HTR-8/SVneo (cell line): ENCODE results near the gene TGIF1.

ENCODE experiments used
- DNase-seq: peaks from one replicate; pipeline ENCODE4 v3.0.0; 2011; ENCODE audit warnings: low spot score, mixed read lengths; ENCODE audit not compliant: insufficient read length
- FAIRE-seq: peaks from 2 replicates; lab custom pipeline; 2011; peaks lifted over from hg19 to GRCh38; lab: Jason Lieb, UNC

TGIF1 gene

DNA sequence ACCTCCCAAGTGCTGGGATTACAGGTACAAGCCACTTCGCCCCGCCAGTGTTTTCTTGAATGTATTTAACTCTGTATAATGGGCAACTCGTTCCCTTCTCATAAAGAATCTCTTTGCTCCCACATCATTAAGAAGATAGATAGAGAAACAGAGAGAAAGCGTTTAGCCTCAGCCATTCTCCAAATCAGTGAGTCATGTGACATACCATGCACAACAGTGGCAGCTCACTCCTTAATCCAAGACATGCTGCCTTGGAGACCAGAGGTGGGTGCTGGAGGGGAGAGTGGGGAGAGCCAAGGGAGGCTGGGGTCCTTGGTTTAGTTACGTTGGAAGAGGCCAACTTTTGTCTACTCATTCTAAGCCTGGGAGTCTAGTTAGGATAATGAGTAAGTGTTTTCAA is 54.7 kb downstream of the TGIF1 start:
- DNase-seq (no peak), FAIRE-seq (no peak)

DNA sequence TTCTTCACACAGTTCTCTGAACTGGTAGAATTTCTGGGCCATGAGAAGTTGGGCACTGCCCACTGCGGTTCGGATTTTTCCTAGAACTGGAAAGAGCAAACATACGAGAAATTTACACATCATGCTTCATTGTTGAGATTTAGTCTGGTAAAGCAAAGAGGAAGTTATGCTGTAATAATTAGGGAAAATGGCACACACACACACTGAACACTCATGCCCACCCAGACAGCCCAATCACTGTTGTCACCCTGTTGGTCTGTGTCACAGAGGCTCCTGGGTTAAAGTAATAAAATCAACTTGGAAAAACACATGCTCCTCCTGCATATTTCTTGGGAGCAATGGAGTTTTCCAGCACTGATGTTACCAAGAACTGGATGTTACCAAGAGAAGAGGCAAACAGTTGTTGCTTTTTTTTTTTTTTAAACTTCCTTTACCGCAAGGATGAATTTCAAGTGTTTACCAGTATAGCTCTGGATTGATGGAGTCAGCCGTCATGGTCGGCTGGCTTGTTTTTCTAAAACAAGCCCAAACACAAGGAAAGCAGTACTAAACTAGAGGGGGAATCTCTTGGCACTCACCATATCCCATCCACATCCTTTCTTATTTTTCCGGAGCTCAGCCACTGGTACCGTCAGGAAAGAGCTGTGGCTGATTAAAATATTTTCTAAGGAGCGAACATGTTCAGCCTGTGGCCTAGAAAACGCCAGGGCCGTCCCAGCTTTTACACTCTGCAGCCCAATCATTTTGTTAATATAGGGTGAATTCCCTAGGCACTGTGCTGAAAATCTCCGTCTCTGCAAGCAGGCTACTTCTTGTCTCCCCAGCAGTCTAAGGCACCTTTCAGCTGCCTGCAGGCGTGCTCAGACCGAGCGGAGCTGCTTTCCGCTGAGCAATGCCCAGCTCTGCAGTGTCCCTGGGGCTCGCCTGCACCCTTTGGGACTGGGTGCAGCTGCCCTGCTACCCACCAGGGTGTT is 58.9 kb downstream of the TGIF1 start:
- FAIRE-seq (no peak), DNase-seq (no peak)
